Loucy (cell line): ENCODE data around the gene B9D1.

Source experiments
- H2AFZ ChIP-seq: fragments of 200-600 bp; sonication (generic); 2 replicates; pipeline ENCODE4 v1.6.0; 2016; ENCODE audit warnings: antibody characterized with exemption, mild to moderate bottlenecking, low read length, moderate library complexity
- H3F3A ChIP-seq: fragments of 200-600 bp; 2 replicates; pipeline ENCODE4 v1.6.0; 2016; ENCODE audit warnings: antibody characterized with exemption, low read depth, mild to moderate bottlenecking
- H3K27me3 ChIP-seq: fragments of 200-600 bp; sonication (generic); 2 replicates; pipeline ENCODE4 v1.6.1; 2014; ENCODE audit warnings: low read length, mild to moderate bottlenecking; ENCODE audit not compliant: insufficient read depth, poor library complexity, severe bottlenecking
- H3K36me3 ChIP-seq: fragments of 200-600 bp; sonication (generic); 2 replicates; pipeline ENCODE4 v1.6.1; 2016; ENCODE audit warnings: low read length; ENCODE audit not compliant: insufficient read depth
- H3K4me1 ChIP-seq: fragments of 200-600 bp; sonication (generic); 2 replicates; pipeline ENCODE4 v1.5.1; 2014; ENCODE audit warnings: low read length, mild to moderate bottlenecking; ENCODE audit not compliant: insufficient read depth, poor library complexity, severe bottlenecking
- H3K4me2 ChIP-seq: fragments of 200-600 bp; sonication (generic); 2 replicates; pipeline ENCODE4 v1.6.0; 2014; ENCODE audit warnings: antibody characterized with exemption, low read length, low read depth, mild to moderate bottlenecking; ENCODE audit not compliant: poor library complexity, severe bottlenecking
- H3K4me3 ChIP-seq: fragments of 200-600 bp; sonication (generic); 2 replicates; pipeline ENCODE4 v1.5.1; 2014; ENCODE audit warnings: low read length, mild to moderate bottlenecking, mixed read lengths; ENCODE audit not compliant: poor library complexity, severe bottlenecking
- H3K79me2 ChIP-seq: fragments of 200-600 bp; sonication (generic); 2 replicates; pipeline ENCODE4 v1.6.1; 2014; ENCODE audit warnings: low read length; ENCODE audit not compliant: insufficient read depth
- H3K9ac ChIP-seq: fragments of 200-600 bp; sonication (generic); 2 replicates; pipeline ENCODE4 v1.6.0; 2014; ENCODE audit warnings: mild to moderate bottlenecking, low read depth, low read length, moderate library complexity; ENCODE audit not compliant: poor library complexity, severe bottlenecking
- H3K9me2 ChIP-seq: fragments of 200-600 bp; sonication (generic); replicated peaks from 2 replicates; pipeline ENCODE4 v1.6.1; 2016; ENCODE audit warnings: low read depth, low read length, mixed read lengths
- H3K9me3 ChIP-seq: fragments of 200-600 bp; sonication (generic); 2 replicates; pipeline ENCODE4 v1.6.1; 2014; ENCODE audit warnings: mild to moderate bottlenecking, antibody characterized with exemption, low read length, low read depth; ENCODE audit not compliant: insufficient read depth
- H4K20me1 ChIP-seq: fragments of 200-600 bp; sonication (generic); 2 replicates; pipeline ENCODE4 v1.6.0; 2014; ENCODE audit warnings: antibody characterized with exemption, low read length, mild to moderate bottlenecking; ENCODE audit not compliant: insufficient read depth, poor library complexity, severe bottlenecking
- EZH2phosphoT487 ChIP-seq: fragments of 200-600 bp; IDR thresholded peaks from 2 replicates; pipeline ENCODE4 v1.6.1; 2018; ENCODE audit warnings: antibody characterized with exemption, mild to moderate bottlenecking, moderate library complexity, borderline replicate concordance
- TF ChIP-seq, protein P1 (sequence below): fragments of 200-600 bp; sonication (generic); conservative IDR thresholded peaks from 2 replicates; pipeline ENCODE4 v1.5.1; 2014; ENCODE audit warnings: mild to moderate bottlenecking, antibody characterized with exemption, low read length

B9D1 gene

DNA sequence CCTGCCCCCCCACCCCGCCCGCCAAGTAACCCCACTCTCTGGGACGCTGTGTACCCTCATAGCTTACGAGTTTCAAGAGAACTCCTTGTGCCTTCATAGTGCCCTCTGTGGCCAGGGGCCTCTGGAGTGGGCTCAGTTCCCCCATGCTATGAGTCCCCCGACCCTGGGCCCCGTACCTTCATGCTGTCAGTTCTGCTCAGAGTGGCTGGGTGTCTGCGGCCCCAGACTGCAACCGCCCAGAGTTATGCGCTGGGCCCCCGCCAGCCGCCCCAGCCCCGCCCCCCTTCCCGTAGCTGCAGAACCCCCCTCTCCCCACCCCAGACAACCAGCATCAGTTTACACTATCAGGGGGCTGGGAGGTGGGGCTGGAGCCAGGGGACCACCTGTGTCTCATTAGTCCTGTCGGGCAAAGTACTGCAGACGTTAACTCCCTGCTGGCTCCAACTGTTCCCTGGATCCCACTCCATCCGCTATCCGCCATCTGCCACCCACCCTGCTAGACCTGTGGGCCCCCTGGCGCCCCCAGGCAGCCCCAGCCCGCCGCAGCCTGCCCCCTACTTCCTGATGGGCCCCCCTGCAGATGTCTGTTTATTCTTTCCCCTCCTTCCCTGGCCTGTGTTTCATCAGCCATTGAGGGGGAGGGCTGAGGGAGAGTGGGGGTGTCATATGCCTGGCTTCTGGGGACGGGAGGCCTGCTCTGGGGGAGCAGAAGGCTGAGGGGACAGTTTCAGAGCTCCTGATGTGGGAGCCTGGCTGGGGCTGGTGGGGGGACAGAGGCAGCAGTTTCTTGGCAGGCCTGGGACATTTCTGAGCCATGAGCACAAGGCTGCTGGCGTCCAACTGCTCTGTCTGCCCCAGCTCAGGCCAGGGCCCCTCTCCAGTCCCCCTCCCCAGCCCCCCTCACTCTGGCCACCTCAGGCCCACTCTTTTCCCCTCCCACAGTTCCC is 24.7 kb upstream of the B9D1 start, which contains the start of gene MFAP4:
MFAP4 (minus strand) TSS at position 217 of the 947 bp plus-strand sequence; CDS start at position 182, 35 bp downstream.
- Histone ChIP-seq H4K20me1 (no peaks in the 10 kb centered on the region), H3K4me3 (no peak within 1 kb of the TSS), H2AFZ (no peak within 1 kb of the TSS), H3K4me1 (peaks cover 5% of the 10 kb centered on the region), H3F3A (no peaks in the 10 kb centered on the region), H3K9me2 (no peaks in the 10 kb centered on the region), H3K27me3 (no peaks in the 10 kb centered on the region), H3K79me2 (no peaks in the 10 kb centered on the region), H3K4me2 (no peak within 1 kb of the TSS), H3K9ac (no peak within 1 kb of the TSS), H3K9me3 (no peaks in the 10 kb centered on the region), H3K36me3 (no peaks in the 10 kb centered on the region; the same call in 1 of the 2 replicates)
- TF ChIP-seq EZH2phosphoT487: no peak
- TF ChIP-seq, protein P1, sequence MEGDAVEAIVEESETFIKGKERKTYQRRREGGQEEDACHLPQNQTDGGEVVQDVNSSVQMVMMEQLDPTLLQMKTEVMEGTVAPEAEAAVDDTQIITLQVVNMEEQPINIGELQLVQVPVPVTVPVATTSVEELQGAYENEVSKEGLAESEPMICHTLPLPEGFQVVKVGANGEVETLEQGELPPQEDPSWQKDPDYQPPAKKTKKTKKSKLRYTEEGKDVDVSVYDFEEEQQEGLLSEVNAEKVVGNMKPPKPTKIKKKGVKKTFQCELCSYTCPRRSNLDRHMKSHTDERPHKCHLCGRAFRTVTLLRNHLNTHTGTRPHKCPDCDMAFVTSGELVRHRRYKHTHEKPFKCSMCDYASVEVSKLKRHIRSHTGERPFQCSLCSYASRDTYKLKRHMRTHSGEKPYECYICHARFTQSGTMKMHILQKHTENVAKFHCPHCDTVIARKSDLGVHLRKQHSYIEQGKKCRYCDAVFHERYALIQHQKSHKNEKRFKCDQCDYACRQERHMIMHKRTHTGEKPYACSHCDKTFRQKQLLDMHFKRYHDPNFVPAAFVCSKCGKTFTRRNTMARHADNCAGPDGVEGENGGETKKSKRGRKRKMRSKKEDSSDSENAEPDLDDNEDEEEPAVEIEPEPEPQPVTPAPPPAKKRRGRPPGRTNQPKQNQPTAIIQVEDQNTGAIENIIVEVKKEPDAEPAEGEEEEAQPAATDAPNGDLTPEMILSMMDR: no peak

DNA sequence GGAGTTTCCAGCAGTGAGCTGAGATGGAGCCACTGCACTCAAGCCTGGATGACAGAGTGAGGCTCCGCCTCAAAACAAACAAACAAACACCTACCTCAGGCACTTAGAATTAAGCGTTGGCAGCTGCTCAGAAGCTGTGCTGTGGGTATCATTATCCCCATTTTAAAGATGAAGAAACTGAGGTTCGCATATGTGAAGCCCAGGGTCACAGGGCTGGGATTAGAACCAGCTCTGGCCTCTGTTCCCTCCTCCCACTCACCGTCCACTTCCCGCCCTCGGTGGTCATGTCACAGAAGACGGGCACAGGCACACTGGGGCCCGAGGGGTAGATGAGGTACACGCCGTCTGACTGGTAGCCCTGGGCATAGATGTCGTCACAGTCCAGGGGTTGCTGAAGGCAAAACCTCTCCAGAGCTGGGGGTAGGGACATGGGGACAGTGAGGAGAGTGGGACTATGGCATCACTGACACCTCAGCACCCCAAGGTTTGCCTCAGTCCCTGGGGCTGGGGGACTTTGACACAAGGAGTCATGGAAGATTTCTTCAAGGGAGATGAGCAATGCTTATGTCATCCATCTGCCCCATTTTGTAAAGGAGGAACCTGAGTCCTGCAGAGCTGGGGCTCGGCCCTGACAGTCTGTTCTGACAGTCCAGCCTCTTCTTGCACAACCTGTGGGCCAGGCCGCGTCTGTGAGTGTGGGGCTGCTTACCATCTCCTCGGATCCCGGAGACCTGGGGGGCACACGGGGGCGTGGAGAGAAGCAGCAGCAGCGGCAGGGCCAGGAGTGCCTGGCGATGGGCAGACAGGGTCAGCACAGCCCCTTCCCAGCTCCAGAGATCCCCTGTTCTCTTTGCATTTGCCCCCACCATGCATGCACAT is 23.8 kb upstream of the B9D1 start:
- Histone ChIP-seq H2AFZ (no peak overlapping the region), H3K4me2 (no peak overlapping the region), H3K9ac (no peak overlapping the region), H3K4me3 (no peak overlapping the region), H3K36me3 (peaks cover 3% of the 10 kb centered on the region; the same call in 1 of the 2 replicates), H4K20me1 (no peaks in the 10 kb centered on the region), H3K9me2 (no peaks in the 10 kb centered on the region), H3K27me3 (no peaks in the 10 kb centered on the region), H3K4me1 (peaks cover 5% of the 10 kb centered on the region), H3K79me2 (no peaks in the 10 kb centered on the region), H3F3A (no peaks in the 10 kb centered on the region), H3K9me3 (no peaks in the 10 kb centered on the region)
- TF ChIP-seq, protein P1: no peak
- TF ChIP-seq EZH2phosphoT487: no peak

DNA sequence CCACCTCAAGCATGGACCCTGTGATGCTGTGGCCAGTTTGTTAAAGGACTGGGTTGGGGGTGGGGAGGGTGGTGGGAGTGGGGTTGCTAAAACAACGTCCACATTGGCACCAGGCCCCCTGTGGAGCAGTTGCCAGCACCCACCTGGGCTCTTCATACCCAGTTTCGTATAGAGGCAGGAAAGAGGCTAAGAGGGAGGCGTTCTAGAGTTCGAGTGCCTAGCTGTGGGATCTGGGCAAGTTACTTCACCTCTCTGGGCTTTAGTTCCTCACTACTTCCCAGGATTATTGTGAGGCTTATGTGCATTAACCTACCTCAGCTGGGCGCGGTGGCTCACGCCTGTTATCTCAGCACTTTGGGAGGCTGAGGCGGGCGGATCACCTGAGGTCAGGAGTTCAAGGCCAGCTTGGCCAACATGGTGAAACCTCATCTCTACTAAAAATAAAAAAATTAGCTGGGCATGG is 23.0 kb upstream of the B9D1 start:
- TF ChIP-seq EZH2phosphoT487: no peak
- TF ChIP-seq, protein P1: no peak
- no peak overlapping the region for H3K9ac ChIP-seq
- H3K9me3 ChIP-seq: no peaks in the 10 kb centered on the region
- no peak overlapping the region for H3K4me3 ChIP-seq
- H3K79me2 ChIP-seq: peaks cover 3% of the 10 kb centered on the region; the same call in 1 of the 2 replicates
- no peak overlapping the region for H2AFZ ChIP-seq
- H3K4me1 ChIP-seq: peaks cover 5% of the 10 kb centered on the region
- no peaks in the 10 kb centered on the region for H4K20me1 ChIP-seq
- H3K9me2 ChIP-seq: no peaks in the 10 kb centered on the region
- peaks cover 10% of the 10 kb centered on the region; the same call in 1 of the 2 replicates for H3K36me3 ChIP-seq
- no peaks in the 10 kb centered on the region for H3K27me3 ChIP-seq
- no peaks in the 10 kb centered on the region for H3F3A ChIP-seq
- no peak overlapping the region for H3K4me2 ChIP-seq
